ENCODE data around the gene DAB2.

DNA sequence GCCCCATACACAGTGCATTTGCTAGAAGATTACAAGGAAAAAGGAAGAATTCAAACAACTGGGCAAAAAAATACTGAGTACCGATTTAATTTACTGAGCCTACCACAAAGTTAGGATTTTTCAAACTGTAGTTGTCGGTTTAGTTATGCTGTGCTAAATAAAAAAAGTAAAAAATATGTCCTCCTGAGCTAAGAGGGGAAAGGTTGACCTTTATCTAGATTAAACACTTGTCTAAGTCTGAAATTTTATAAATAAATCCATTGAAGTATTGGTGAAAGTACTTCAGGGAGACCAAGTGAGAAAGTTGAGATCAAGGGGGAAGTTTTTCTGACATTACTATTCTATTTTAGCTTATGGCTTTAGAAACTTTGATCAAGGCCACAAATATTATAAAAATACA lies 19.1 kb upstream of the DAB2 start:
- TF ChIP-seq, protein P1, sequence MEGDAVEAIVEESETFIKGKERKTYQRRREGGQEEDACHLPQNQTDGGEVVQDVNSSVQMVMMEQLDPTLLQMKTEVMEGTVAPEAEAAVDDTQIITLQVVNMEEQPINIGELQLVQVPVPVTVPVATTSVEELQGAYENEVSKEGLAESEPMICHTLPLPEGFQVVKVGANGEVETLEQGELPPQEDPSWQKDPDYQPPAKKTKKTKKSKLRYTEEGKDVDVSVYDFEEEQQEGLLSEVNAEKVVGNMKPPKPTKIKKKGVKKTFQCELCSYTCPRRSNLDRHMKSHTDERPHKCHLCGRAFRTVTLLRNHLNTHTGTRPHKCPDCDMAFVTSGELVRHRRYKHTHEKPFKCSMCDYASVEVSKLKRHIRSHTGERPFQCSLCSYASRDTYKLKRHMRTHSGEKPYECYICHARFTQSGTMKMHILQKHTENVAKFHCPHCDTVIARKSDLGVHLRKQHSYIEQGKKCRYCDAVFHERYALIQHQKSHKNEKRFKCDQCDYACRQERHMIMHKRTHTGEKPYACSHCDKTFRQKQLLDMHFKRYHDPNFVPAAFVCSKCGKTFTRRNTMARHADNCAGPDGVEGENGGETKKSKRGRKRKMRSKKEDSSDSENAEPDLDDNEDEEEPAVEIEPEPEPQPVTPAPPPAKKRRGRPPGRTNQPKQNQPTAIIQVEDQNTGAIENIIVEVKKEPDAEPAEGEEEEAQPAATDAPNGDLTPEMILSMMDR (IDR thresholded peaks at IDR 0.05): no peak
- TF ChIP-seq EZH2 (IDR thresholded peaks at IDR 0.05; ENCODE audit: borderline replicate concordance, insufficient read depth, low read depth, low read length, poor library complexity, severe bottlenecking): no peak
